HG03139 (cell line): ENCODE measurements around the gene SLC25A29.
"Not testable (repeated sequence)": the region's sequence is repeated elsewhere in the genome, so short reads cannot be mapped to it uniquely, and the experiment has no call there.

Experiments used
- ATAC-seq: cut with Tn5 transposase; IDR thresholded peaks from one replicate; pipeline ENCODE4 v1.9.1; 2021; ENCODE audit not compliant: unreplicated experiment

Gene SLC25A29

GRCh38 chr14:100294213-100294962, 11.9 kb downstream of the SLC25A29 start:
- no peak for ATAC-seq

DNA sequence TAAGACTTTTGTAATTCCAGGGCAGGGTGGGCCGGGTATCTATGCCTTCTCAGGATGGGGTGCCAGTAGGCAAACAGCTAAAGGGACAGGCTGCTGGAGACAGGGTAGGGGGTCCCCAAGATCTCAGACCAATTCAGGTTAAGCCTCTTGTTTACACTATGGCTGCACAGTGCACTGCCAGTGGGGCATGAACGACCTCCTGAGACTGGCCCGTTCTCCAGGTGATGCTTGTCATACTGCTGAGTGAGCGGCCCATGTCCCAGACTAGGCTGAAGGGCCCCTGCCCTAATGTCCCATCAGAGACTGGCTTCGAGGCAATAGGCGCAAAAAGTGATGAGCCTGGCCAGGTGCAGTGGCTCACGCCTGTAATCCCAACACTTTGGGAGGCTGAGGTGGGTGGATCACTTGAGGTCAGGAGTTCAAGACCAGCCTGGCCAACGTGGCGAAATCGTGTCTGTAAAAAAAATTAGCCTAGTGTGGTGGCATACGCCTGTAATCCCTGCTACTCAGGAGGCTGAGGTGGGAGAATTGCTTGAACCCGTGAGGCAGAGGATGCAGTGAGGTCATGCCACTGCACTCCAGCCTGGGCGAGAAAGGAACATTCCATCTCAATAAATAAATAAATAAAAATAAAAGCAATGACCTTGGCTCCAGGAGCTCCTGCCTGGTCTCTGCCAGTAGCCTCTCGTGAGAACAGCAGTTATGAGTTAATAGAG, 12.6 kb downstream of the SLC25A29 start:
- no peak for ATAC-seq

- ATAC-seq = no peak
Measured at GRCh38 chr14:100292776-100293461, 13.3 kb downstream of the SLC25A29 start.

- no peak for ATAC-seq
Measured at GRCh38 chr14:100292301-100292775, 13.9 kb downstream of the SLC25A29 start.

GRCh38 chr14:100291305-100292075, 14.8 kb downstream of the SLC25A29 start:
- ATAC-seq = no peak

DNA sequence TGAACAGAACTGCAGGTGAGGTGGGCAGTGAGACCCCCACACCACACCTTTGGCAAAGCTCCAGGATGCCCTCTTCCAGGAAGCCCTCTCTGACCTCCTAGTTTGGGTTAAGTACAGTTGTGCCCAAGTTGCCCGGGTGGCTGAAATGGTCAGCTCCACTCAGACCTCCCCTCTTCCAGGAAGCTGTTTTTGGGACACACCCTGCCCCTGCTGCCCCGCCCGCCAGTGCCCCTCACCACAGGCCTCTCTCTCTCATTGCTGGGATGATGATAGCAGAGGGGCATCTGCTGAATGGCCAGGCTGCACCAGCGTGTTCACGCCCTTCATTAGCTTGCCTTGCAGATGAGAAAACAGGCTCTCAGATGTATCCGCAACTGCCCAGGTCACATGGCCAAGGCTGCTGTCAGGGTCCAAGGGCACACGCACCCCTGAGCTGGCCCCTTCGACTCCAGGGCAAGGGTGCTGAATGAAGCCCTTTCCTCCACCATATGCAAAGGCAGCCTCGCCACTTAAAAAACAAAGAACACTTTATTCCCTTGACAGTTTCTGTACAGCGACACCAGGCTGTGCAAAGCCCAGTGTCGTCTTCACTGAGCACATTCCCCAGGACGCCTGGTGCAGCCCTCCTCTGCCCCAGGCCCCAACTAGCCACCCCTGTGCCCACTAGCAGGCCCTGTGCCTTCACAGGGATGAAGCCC, 15.5 kb downstream of the SLC25A29 start:
- ATAC-seq = no peak

GRCh38 chr14:100289916-100290606, 16.2 kb downstream of the SLC25A29 start:
- ATAC-seq = no peak

DNA sequence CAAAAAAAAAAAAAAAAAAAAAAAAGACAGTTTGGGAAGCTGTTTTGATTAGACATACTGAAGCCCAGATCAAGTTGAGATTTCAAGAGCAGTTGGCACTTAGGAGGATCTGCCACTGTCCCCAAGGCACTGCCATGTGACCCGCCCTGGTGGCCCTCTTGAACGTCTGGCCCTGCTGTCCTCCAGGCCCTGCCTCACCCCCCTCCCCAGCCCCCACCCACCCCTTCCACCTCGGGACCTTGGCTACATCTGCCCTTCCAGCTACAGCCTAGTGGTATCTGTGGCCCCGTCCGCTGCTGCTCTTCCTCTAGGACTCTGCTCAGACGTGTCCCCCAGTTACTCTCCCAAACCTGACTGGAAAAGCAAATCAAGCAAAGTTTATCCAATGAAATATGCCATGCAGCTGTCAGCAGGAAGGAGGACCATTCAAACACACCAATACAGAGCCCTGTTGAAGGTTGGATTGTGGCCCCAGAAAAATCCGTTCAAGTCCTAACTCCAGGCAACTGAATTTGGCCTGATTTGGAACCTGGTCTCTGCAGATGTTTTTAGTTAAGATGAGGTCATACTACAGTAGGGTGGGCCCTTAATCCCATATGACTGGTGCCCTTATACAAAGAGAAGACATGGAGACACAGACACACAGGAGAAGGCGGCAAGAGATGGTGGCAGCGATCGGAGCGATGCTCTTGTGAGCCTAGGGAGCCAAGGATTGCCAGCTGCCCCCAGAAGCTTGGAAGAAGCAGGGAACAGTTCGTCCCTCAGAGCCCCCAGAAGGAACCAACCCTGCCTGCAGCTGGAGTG, 17.7 kb downstream of the SLC25A29 start:
- ATAC-seq = no peak

- ATAC-seq = not testable (repeated sequence)
Measured at GRCh38 chr14:100287998-100288295, 18.3 kb downstream of the SLC25A29 start.

- no peak for ATAC-seq
Measured at GRCh38 chr14:100287202-100287997, 18.8 kb downstream of the SLC25A29 start.

- no peak for ATAC-seq
Measured at GRCh38 chr14:100286484-100287191, 19.6 kb downstream of the SLC25A29 start.

GRCh38 chr14:100285913-100286400, 20.3 kb downstream of the SLC25A29 start:
- ATAC-seq = no peak

DNA sequence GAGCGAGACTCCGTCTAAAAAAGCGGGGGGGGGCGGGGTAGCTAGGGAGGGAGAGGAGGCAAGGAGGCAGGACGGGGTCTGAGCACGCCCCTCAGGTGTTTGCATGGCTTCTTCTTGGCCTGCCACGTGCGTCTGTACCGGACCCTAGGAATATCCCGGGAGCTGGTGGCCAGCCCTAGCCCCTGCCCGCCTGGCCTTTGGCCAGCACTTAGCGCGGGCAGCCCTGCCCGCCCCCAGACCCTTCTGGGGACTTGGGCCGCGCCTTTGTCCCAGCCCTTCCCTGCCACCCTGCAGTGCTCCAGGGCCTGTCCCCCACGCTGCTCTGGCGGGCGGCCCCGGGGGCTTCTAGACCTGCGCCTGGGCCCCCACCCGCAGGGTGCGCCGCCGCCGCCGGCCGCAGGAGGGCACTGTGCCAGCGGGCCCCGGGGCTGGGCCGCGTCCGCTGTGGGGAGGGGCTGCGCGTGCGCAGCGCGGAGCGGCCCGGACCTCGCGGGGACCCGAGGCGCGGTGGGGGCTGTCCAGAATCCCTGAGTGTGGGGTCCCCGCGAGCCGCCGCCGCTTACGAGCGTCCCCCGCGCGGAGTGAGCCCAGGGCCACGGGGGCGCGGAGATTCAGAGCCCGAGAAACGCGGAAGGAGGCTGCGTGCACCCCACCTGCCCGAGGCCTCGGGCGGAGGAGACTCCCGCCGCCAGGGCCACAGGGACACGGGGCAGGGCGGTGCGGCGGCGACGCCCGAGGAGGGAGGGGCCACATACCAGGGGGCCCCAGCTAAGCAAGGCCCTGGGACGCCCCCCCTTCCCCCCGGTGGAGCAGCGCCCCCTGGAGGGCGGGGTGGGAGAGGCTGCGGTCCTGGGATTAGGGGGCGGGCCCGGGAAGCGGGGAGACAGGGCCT, 21.0 kb downstream of the SLC25A29 start:
- ATAC-seq = peak; percentile 79

DNA sequence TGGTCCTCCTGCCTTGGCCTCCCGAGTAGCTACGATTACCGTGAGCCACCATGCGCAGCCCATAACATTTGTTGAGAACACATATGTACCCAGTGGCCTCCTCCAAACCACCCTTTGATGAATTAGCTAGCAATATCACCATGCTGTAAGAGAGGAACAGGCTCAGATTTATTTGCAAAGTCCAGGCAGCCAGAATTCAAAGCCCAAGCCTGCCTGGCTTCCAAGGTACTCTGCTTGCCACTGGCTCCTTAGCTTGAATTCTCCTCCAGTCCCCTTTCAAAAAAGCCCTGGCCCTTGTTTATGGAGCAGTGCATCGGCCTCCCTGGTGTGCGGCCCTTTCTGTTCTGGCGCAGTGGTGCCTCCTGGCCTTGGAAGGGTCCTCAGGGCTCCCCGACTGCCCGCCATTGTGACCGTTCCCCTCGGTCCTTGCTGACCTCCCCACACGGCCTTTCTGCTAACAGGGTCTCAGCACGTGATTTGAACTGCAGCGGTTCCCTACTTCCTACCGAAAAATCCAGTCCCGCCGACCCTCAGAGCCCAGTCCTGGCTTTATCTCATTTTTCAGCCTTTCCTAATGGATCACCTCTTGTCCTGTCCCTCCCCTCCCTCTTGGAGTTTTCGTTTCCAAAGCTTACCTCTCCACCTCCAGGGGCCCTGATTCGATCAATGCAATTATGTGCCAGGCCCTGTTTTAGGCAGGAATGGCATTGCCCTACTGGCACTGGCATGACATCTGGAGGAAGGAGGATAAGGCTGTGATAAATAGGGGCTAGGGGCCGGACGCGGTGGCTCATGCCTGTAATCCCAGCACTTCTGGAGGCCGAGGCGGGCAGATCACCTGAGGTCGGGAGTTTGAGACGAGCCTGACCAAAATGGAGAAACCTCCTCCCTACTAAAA, 22.0 kb downstream of the SLC25A29 start:
- ATAC-seq = no peak

- ATAC-seq = not testable (repeated sequence)
Measured at GRCh38 chr14:100283436-100283835, 22.8 kb downstream of the SLC25A29 start.
